ENCODE data around the gene NGEF.

- TF ChIP-seq POLR2A (IDR thresholded peaks at IDR 0.05; ENCODE audit: low read length): no peak
- no peak for TF ChIP-seq GATA1 (IDR thresholded peaks at IDR 0.05; ENCODE audit: low read depth, low read length)
These were observed 181.6 kb downstream of the NGEF start for GRCh38 chr2:232831496-232831895.

All from erythroblast (primary cell).